ENCODE results near the gene RNF152.

GRCh38 chr18:61829108-61829507 lies 63.7 kb downstream of the RNF152 start:
- TF ChIP-seq CTCF (IDR thresholded peaks at IDR 0.05) (no peak), POLR2A (IDR thresholded peaks at IDR 0.05) (no peak)

All from heart left ventricle (tissue), 13 donors.